ENCODE results near the gene ALAS1. TPM values are rescaled to one million over a fixed set of nuclear protein-coding genes. Genes with fewer than 3 reads are reported as not detected.

The ALAS1 gene
- total RNA-seq, 6 experiments from 2014 or later = 73.4 to 783 (median 147) TPM

- 60% methylated on average over 1 of the region's 1 CpG for WGBS (ENCODE audit: insufficient coverage, low coverage, low lambda C conversion rate, missing lambda C conversion rate)
- Histone ChIP-seq H3K36me3 (peaks cover 4 to 100% (median 39%) of the 10 kb centered on the region in 4 donors), H3K9me3 (no peaks in the 10 kb centered on the region), H3K4me1 (peaks cover 0 to 64% (median 30%) of the 10 kb centered on the region in 4 donors), H3K4me3 (peak overlapping the region in 1 of 3 donors; percentile 92), H3K27me3 (no peaks in the 10 kb centered on the region), H3K27ac (peak overlapping the region; percentile 53 to 99 (median 98))
- intact Hi-C loops (cut with DNase I) = no loop called here
- ATAC-seq = no peak
- TF ChIP-seq POLR2A (IDR thresholded peaks at IDR 0.05) (no peak), CTCF (IDR thresholded peaks at IDR 0.05) (no peak)
- DNase-seq = peak in 1 of 3 donors; percentile 19
Measured at GRCh38 chr3:52203701-52204100, 5.7 kb downstream of the ALAS1 start.

- WGBS (ENCODE audit: insufficient coverage, low coverage, low lambda C conversion rate, missing lambda C conversion rate) = 14% methylated on average over 10 of the region's 10 CpGs
- ATAC-seq (peak; percentile 15 to 83 (median 60)), DNase-seq (peak in 2 of 3 donors; percentile 54 to 86)
- H3K27me3 ChIP-seq = no peaks in the 10 kb centered on the region
- intact Hi-C loops (cut with DNase I) = no loop called here
- no peaks in the 10 kb centered on the region for H3K9me3 ChIP-seq
- TF ChIP-seq CTCF (IDR thresholded peaks at IDR 0.05) = no peak
- peak; percentile 44 for TF ChIP-seq POLR2A (IDR thresholded peaks at IDR 0.05)
- peak overlapping the region; percentile 65 to 99 (median 98) for H3K27ac ChIP-seq
- H3K4me1 ChIP-seq = peaks cover 0 to 72% (median 34%) of the 10 kb centered on the region in 4 donors
- peak overlapping the region in 1 of 3 donors; percentile 92 for H3K4me3 ChIP-seq
- peaks cover 4 to 100% (median 45%) of the 10 kb centered on the region in 4 donors for H3K36me3 ChIP-seq
Measured at GRCh38 chr3:52204337-52205073, 6.5 kb downstream of the ALAS1 start.

GRCh38 chr3:52205727-52206372, 7.9 kb downstream of the ALAS1 start:
- Histone ChIP-seq H3K9me3 (no peaks in the 10 kb centered on the region), H3K36me3 (peaks cover 4 to 99% (median 47%) of the 10 kb centered on the region in 4 donors), H3K27ac (peak overlapping the region; percentile 65 to 99 (median 98)), H3K27me3 (no peaks in the 10 kb centered on the region), H3K4me3 (peak overlapping the region in 1 of 3 donors; percentile 20), H3K4me1 (peaks cover 0 to 82% (median 38%) of the 10 kb centered on the region in 4 donors)
- 47% methylated on average over 6 of the region's 6 CpGs for WGBS (ENCODE audit: insufficient coverage, low coverage, low lambda C conversion rate, missing lambda C conversion rate)
- intact Hi-C loops (cut with DNase I) = no loop called here
- peak; percentile 1 to 24 (median 10) for ATAC-seq
- DNase-seq = peak in 2 of 3 donors; percentile 61 to 74
- TF ChIP-seq POLR2A (IDR thresholded peaks at IDR 0.05) (no peak), CTCF (IDR thresholded peaks at IDR 0.05) (no peak)

GRCh38 chr3:52208556-52208955, 10.6 kb downstream of the ALAS1 start:
- WGBS (ENCODE audit: insufficient coverage, low coverage, low lambda C conversion rate, missing lambda C conversion rate) = 33% methylated on average over 4 of the region's 4 CpGs

More at GRCh38 chr3:52208556-52208955, 10.6 kb downstream of the ALAS1 start:
- Histone ChIP-seq H3K4me1 (peaks cover 0 to 74% (median 37%) of the 10 kb centered on the region in 4 donors), H3K9me3 (no peaks in the 10 kb centered on the region), H3K27ac (peak overlapping the region in 2 of 3 donors; percentile 98 to 99), H3K4me3 (no peak overlapping the region), H3K27me3 (no peaks in the 10 kb centered on the region), H3K36me3 (peaks cover 9 to 99% (median 56%) of the 10 kb centered on the region in 4 donors)
- intact Hi-C loops (cut with DNase I) = no loop called here
- TF ChIP-seq POLR2A (IDR thresholded peaks at IDR 0.05) (no peak), CTCF (IDR thresholded peaks at IDR 0.05) (no peak)
- ATAC-seq (no peak), DNase-seq (no peak)
